Retinal pigment epithelial cell (primary cell): ENCODE results near the gene OOSP2.

Experiments used
- DNase-seq: peaks from one replicate; pipeline ENCODE4 v3.0.0-alpha.2; 2010; ENCODE audit warnings: low read depth
- H3K4me3 ChIP-seq: 2 replicates; pipeline ENCODE4 v1.5.1; 2011; ENCODE audit warnings: mild to moderate bottlenecking, low read length, control low read depth, moderate library complexity
- TF ChIP-seq, protein P1 (sequence below): conservative IDR thresholded peaks from 2 replicates; pipeline ENCODE4 v1.5.1; 2011; ENCODE audit warnings: low read depth, low read length, control low read depth, inconsistent platforms

OOSP2 gene

DNA sequence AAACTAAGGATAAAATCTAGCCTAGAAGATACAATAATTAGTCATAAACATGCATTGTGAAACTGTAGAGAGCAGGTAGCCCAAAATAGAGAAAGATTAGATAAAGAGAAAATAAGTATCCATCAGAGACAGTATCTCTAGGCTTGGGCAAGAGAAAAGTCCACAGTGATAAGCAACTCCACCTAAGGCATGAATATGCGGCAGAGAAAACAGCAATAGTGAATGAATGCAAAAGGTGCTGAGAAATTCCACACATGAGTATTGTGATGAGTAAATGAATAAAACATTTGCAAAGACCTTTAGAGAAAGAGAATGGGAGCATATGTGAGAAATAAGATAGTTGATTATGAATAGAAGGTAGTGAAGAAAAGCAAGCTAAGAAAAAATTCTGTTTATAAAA lies 57.0 kb downstream of the OOSP2 start:
- no peak overlapping the region for H3K4me3 ChIP-seq
- TF ChIP-seq, protein P1, sequence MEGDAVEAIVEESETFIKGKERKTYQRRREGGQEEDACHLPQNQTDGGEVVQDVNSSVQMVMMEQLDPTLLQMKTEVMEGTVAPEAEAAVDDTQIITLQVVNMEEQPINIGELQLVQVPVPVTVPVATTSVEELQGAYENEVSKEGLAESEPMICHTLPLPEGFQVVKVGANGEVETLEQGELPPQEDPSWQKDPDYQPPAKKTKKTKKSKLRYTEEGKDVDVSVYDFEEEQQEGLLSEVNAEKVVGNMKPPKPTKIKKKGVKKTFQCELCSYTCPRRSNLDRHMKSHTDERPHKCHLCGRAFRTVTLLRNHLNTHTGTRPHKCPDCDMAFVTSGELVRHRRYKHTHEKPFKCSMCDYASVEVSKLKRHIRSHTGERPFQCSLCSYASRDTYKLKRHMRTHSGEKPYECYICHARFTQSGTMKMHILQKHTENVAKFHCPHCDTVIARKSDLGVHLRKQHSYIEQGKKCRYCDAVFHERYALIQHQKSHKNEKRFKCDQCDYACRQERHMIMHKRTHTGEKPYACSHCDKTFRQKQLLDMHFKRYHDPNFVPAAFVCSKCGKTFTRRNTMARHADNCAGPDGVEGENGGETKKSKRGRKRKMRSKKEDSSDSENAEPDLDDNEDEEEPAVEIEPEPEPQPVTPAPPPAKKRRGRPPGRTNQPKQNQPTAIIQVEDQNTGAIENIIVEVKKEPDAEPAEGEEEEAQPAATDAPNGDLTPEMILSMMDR = no peak
- DNase-seq = no peak
